Activated naive CD4-positive, alpha-beta T cell treated with anti-CD3 and anti-CD28 coated beads for 36 hours (primary cell): Measurements from ENCODE around the gene FANCC. TPM values are rescaled to one million over a fixed set of nuclear protein-coding genes. Genes with fewer than 3 reads are reported as not detected.

Experiments
- CTCF ChIA-PET: fragments of 350-600 bp; sonication (Branson Sonifier 250); formaldehyde crosslinking; loops from one replicate; lab custom pipeline; 2021; ENCODE audit warnings: antibody characterized with exemption; lab: Charles Lee
- DNase-seq: peaks from one replicate; pipeline ENCODE4 v3.0.0-alpha.2; 2020
- H3K27ac Mint-ChIP-seq: one replicate; pipeline ENCODE4 v1.8.0; 2021; ENCODE audit warnings: mild to moderate bottlenecking, mixed read lengths
- H3K27me3 Mint-ChIP-seq: one replicate; pipeline ENCODE4 v1.8.0; 2021; ENCODE audit warnings: low read depth, mixed read lengths
- H3K36me3 Mint-ChIP-seq: one replicate; pipeline ENCODE4 v1.8.0; 2021; ENCODE audit warnings: low read depth, mixed read lengths
- H3K4me1 Mint-ChIP-seq: one replicate; pipeline ENCODE4 v1.8.0; 2021; ENCODE audit warnings: low read depth, mixed read lengths
- H3K4me3 Mint-ChIP-seq: one replicate; pipeline ENCODE4 v1.8.0; 2021; ENCODE audit warnings: mild to moderate bottlenecking, moderate library complexity, mixed read lengths
- H3K9me3 Mint-ChIP-seq: one replicate; pipeline ENCODE4 v1.8.0; 2021; ENCODE audit warnings: mixed read lengths
- intact Hi-C: fragments of 100-400 bp; cut with micrococcal nuclease; formaldehyde crosslinking; loops from one replicate; pipeline ENCODE4 v1.15.1; 2023
- total RNA-seq, 2 experiments: library from RNA; stranded (reverse); gene quantifications; one replicate each; pipeline ENCODE4 v1.2.3, GENCODE V29; 2021

FANCC gene
- total RNA-seq, 2 experiments from 2014 or later: 14.1 to 14.5 TPM

- CTCF ChIA-PET: no interaction called here
- Mint-ChIP-seq H3K4me3 (no peak overlapping the region), H3K27ac (no peak overlapping the region), H3K4me1 (no peaks in the 10 kb centered on the region), H3K27me3 (no peaks in the 10 kb centered on the region), H3K36me3 (no peaks in the 10 kb centered on the region), H3K9me3 (no peaks in the 10 kb centered on the region)
- intact Hi-C loops: no loop called here
- DNase-seq: no peak
These were observed 240.8 kb downstream of the FANCC start for GRCh38 chr9:95076696-95077052.

- Mint-ChIP-seq H3K27me3 (no peaks in the 10 kb centered on the region), H3K36me3 (no peaks in the 10 kb centered on the region), H3K4me1 (no peaks in the 10 kb centered on the region), H3K4me3 (no peak overlapping the region), H3K27ac (no peak overlapping the region), H3K9me3 (no peaks in the 10 kb centered on the region)
- CTCF ChIA-PET: interaction anchor here (0.6 kb wide), 1 partner anchor 43 kb away, joined by 4 read pairs; no protein-coding TSS in a partner anchor
- intact Hi-C loops: no loop called here
- no peak for DNase-seq
These were observed 241.8 kb downstream of the FANCC start for GRCh38 chr9:95075700-95076099.

- intact Hi-C loops: no loop called here
- H3K4me3 Mint-ChIP-seq: no peak overlapping the region
- H3K4me1 Mint-ChIP-seq: no peaks in the 10 kb centered on the region
- no peaks in the 10 kb centered on the region for H3K36me3 Mint-ChIP-seq
- no peaks in the 10 kb centered on the region for H3K27me3 Mint-ChIP-seq
- CTCF ChIA-PET: no interaction called here
- H3K9me3 Mint-ChIP-seq: no peaks in the 10 kb centered on the region
- H3K27ac Mint-ChIP-seq: no peak overlapping the region
- DNase-seq: no peak
These were observed 242.9 kb downstream of the FANCC start for GRCh38 chr9:95074632-95075031.

GRCh38 chr9:95073918-95074317 lies 243.6 kb downstream of the FANCC start:
- H3K27me3 Mint-ChIP-seq: no peaks in the 10 kb centered on the region
- H3K36me3 Mint-ChIP-seq: no peaks in the 10 kb centered on the region
- no peak overlapping the region for H3K27ac Mint-ChIP-seq
- no peaks in the 10 kb centered on the region for H3K4me1 Mint-ChIP-seq
- intact Hi-C loops: no loop called here
- CTCF ChIA-PET: no interaction called here
- no peak overlapping the region for H3K4me3 Mint-ChIP-seq
- H3K9me3 Mint-ChIP-seq: no peaks in the 10 kb centered on the region
- DNase-seq: no peak

- no peak overlapping the region for H3K4me3 Mint-ChIP-seq
- DNase-seq: no peak
- H3K9me3 Mint-ChIP-seq: no peaks in the 10 kb centered on the region
- CTCF ChIA-PET: no interaction called here
- intact Hi-C loops: no loop called here
- H3K4me1 Mint-ChIP-seq: no peaks in the 10 kb centered on the region
- H3K27ac Mint-ChIP-seq: no peak overlapping the region
- H3K27me3 Mint-ChIP-seq: no peaks in the 10 kb centered on the region
- H3K36me3 Mint-ChIP-seq: no peaks in the 10 kb centered on the region
These were observed 244.4 kb downstream of the FANCC start for GRCh38 chr9:95073042-95073607.

GRCh38 chr9:95071925-95072324 lies 245.6 kb downstream of the FANCC start:
- Mint-ChIP-seq H3K4me1 (no peaks in the 10 kb centered on the region), H3K27ac (no peak overlapping the region), H3K9me3 (no peaks in the 10 kb centered on the region), H3K4me3 (no peak overlapping the region), H3K27me3 (no peaks in the 10 kb centered on the region), H3K36me3 (no peaks in the 10 kb centered on the region)
- CTCF ChIA-PET: interaction anchor here (0.6 kb wide), 1 partner anchor 1430 kb away, joined by 4 read pairs; no protein-coding TSS in a partner anchor
- intact Hi-C loops: no loop called here
- DNase-seq: no peak

GRCh38 chr9:95071450-95071849 lies 246.1 kb downstream of the FANCC start:
- Mint-ChIP-seq H3K27me3 (no peaks in the 10 kb centered on the region), H3K4me3 (no peak overlapping the region), H3K4me1 (no peaks in the 10 kb centered on the region), H3K27ac (no peak overlapping the region), H3K36me3 (no peaks in the 10 kb centered on the region), H3K9me3 (no peaks in the 10 kb centered on the region)
- DNase-seq: no peak
- CTCF ChIA-PET: no interaction called here
- intact Hi-C loops: no loop called here

- H3K27ac Mint-ChIP-seq: no peak overlapping the region
- no peaks in the 10 kb centered on the region for H3K27me3 Mint-ChIP-seq
- intact Hi-C loops: no loop called here
- DNase-seq: no peak
- H3K4me3 Mint-ChIP-seq: no peak overlapping the region
- CTCF ChIA-PET: no interaction called here
- H3K4me1 Mint-ChIP-seq: no peaks in the 10 kb centered on the region
- no peaks in the 10 kb centered on the region for H3K9me3 Mint-ChIP-seq
- H3K36me3 Mint-ChIP-seq: no peaks in the 10 kb centered on the region
These were observed 246.9 kb downstream of the FANCC start for GRCh38 chr9:95070549-95071021.

GRCh38 chr9:95067897-95068296 lies 249.6 kb downstream of the FANCC start:
- intact Hi-C loops: no loop called here
- no peak overlapping the region for H3K4me3 Mint-ChIP-seq
- no peaks in the 10 kb centered on the region for H3K4me1 Mint-ChIP-seq
- CTCF ChIA-PET: no interaction called here
- H3K36me3 Mint-ChIP-seq: no peaks in the 10 kb centered on the region
- no peak overlapping the region for H3K27ac Mint-ChIP-seq
- no peak for DNase-seq
- H3K9me3 Mint-ChIP-seq: no peaks in the 10 kb centered on the region
- H3K27me3 Mint-ChIP-seq: no peaks in the 10 kb centered on the region

GRCh38 chr9:95067057-95067456 lies 250.5 kb downstream of the FANCC start:
- no peaks in the 10 kb centered on the region for H3K27me3 Mint-ChIP-seq
- no peak for DNase-seq
- CTCF ChIA-PET: no interaction called here
- no peaks in the 10 kb centered on the region for H3K4me1 Mint-ChIP-seq
- H3K4me3 Mint-ChIP-seq: no peak overlapping the region
- H3K9me3 Mint-ChIP-seq: no peaks in the 10 kb centered on the region
- intact Hi-C loops: no loop called here
- no peaks in the 10 kb centered on the region for H3K36me3 Mint-ChIP-seq
- no peak overlapping the region for H3K27ac Mint-ChIP-seq

- intact Hi-C loops: no loop called here
- Mint-ChIP-seq H3K4me1 (no peaks in the 10 kb centered on the region), H3K27me3 (no peaks in the 10 kb centered on the region), H3K27ac (no peak overlapping the region), H3K36me3 (no peaks in the 10 kb centered on the region), H3K9me3 (no peaks in the 10 kb centered on the region), H3K4me3 (no peak overlapping the region)
- CTCF ChIA-PET: no interaction called here
- no peak for DNase-seq
These were observed 252.3 kb downstream of the FANCC start for GRCh38 chr9:95065224-95065623.

- Mint-ChIP-seq H3K9me3 (no peaks in the 10 kb centered on the region), H3K36me3 (no peaks in the 10 kb centered on the region), H3K4me1 (no peaks in the 10 kb centered on the region), H3K4me3 (no peak overlapping the region), H3K27ac (no peak overlapping the region), H3K27me3 (no peaks in the 10 kb centered on the region)
- DNase-seq: no peak
- intact Hi-C loops: no loop called here
- CTCF ChIA-PET: no interaction called here
These were observed 254.2 kb downstream of the FANCC start for GRCh38 chr9:95063300-95063699.

- no peaks in the 10 kb centered on the region for H3K4me1 Mint-ChIP-seq
- no peaks in the 10 kb centered on the region for H3K36me3 Mint-ChIP-seq
- DNase-seq: no peak
- intact Hi-C loops: no loop called here
- H3K9me3 Mint-ChIP-seq: no peaks in the 10 kb centered on the region
- CTCF ChIA-PET: no interaction called here
- no peak overlapping the region for H3K4me3 Mint-ChIP-seq
- no peaks in the 10 kb centered on the region for H3K27me3 Mint-ChIP-seq
- no peak overlapping the region for H3K27ac Mint-ChIP-seq
These were observed 254.9 kb downstream of the FANCC start for GRCh38 chr9:95062596-95063065.
